Activated CD4-positive, CD25-positive, alpha-beta regulatory T cell (primary cell): ENCODE measurements around the gene MOB3B.

Source experiments
- DNase-seq, 4 experiments: peaks; one replicate each; lab custom pipeline; 2025; lab: John Stamatoyannopoulos, UW

The MOB3B gene

GRCh38 chr9:27529316-27530278, at the start of gene MOB3B:
Gene MOB3B, minus strand, starts transcription at chr9:27529814. Its CDS starts 74,264 bp downstream, at chr9:27455550.
- DNase-seq: peak; percentile 53 to 66 (median 62)

- DNase-seq: peak; percentile 69 to 88 (median 85)
These were observed 44.3 kb upstream of the MOB3B start for GRCh38 chr9:27573634-27574590.

GRCh38 chr9:27572918-27573633, 43.5 kb upstream of the MOB3B start, which contains the start of gene C9orf72:
Gene C9orf72, minus strand, starts transcription at chr9:27573481. Its CDS starts 6,361 bp downstream, at chr9:27567120.
- peak; percentile 70 to 87 (median 77) for DNase-seq

- DNase-seq: peak in 1 of 4 experiments; percentile 31
These were observed 42.9 kb upstream of the MOB3B start for GRCh38 chr9:27572566-27572917.

- no peak for DNase-seq
These were observed 42.4 kb upstream of the MOB3B start for GRCh38 chr9:27572061-27572460.

GRCh38 chr9:27571011-27571410, 41.4 kb upstream of the MOB3B start:
- DNase-seq: no peak

- no peak for DNase-seq
These were observed 39.8 kb upstream of the MOB3B start for GRCh38 chr9:27569406-27569805.

GRCh38 chr9:27566118-27566517, 36.5 kb upstream of the MOB3B start:
- DNase-seq: no peak

GRCh38 chr9:27565696-27566095, 36.1 kb upstream of the MOB3B start:
- no peak for DNase-seq

GRCh38 chr9:27564670-27565069, 35.1 kb upstream of the MOB3B start:
- DNase-seq: no peak

GRCh38 chr9:27563738-27564430, 34.3 kb upstream of the MOB3B start:
- no peak for DNase-seq

GRCh38 chr9:27561685-27562084, 32.1 kb upstream of the MOB3B start:
- no peak for DNase-seq

- DNase-seq: no peak
These were observed 30.8 kb upstream of the MOB3B start for GRCh38 chr9:27560457-27560856.

- DNase-seq: no peak
These were observed 28.7 kb upstream of the MOB3B start for GRCh38 chr9:27558307-27558706.

- no peak for DNase-seq
These were observed 26.9 kb upstream of the MOB3B start for GRCh38 chr9:27556470-27556869.

GRCh38 chr9:27554712-27555111, 25.1 kb upstream of the MOB3B start:
- no peak for DNase-seq

- no peak for DNase-seq
These were observed 19.7 kb upstream of the MOB3B start for GRCh38 chr9:27549196-27549755.

GRCh38 chr9:27548055-27548741, 18.6 kb upstream of the MOB3B start:
- DNase-seq: no peak

GRCh38 chr9:27545471-27545870, 15.9 kb upstream of the MOB3B start:
- DNase-seq: no peak

- DNase-seq: no peak
These were observed 12.9 kb upstream of the MOB3B start for GRCh38 chr9:27542508-27542907.
